CD4-positive, alpha-beta T cell treated with Interleukin-10 for 1 hour (primary cell): ENCODE measurements around the gene DHODH.
A peak's percentile ranks its signal among the peaks of the same experiment; 100 is the strongest.
"Not testable (repeated sequence)": the region's sequence is repeated elsewhere in the genome, so short reads cannot be mapped to it uniquely, and the experiment has no call there.

Experiments used
- DNase-seq: peaks from one replicate; pipeline ENCODE4 v3.0.0-alpha.2; 2020

The DHODH gene

DNA sequence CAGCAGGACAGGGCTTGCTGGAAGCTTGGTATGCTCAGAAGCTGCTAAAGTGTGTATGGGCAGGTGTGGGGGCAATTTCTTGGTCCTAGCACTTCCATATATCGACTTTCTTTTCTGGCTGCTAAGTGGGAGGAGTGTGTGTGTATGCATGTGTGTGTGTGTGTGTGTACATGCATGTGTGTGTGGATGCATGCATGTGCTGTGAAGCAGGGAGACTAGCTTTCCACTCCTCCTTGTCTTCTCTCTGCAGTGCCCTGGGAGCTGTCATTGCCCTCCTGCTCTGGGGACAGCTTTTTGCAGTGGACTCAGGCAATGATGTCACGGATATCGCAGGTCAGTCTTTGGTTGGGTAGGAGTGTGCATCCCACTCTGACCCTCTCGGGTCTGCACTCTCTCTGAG lies 47.4 kb downstream of the DHODH start:
- no peak for DNase-seq

GRCh38 chr16:72057313-72057712 lies 48.8 kb downstream of the DHODH start:
- not testable (repeated sequence) for DNase-seq

DNA sequence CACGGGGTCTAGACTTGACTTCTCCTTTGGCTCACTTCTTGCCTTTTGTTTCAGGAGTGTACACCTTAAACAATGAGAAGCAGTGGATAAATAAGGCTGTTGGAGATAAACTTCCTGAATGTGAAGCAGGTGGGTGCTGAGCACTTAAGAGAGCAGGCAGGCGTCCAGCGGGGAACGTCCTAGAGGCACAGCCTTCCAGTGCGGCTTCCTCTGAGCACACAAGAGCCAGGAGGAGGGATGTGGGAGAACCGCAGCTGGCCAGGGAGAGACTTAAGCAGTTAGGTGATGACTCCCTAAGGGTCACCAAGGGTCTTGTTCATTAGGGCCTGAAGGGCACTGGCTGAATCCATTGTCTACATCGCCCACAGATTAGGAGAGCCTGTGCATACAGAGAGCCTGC lies 50.5 kb downstream of the DHODH start:
- DNase-seq, result not testable (repeated sequence)

DNA sequence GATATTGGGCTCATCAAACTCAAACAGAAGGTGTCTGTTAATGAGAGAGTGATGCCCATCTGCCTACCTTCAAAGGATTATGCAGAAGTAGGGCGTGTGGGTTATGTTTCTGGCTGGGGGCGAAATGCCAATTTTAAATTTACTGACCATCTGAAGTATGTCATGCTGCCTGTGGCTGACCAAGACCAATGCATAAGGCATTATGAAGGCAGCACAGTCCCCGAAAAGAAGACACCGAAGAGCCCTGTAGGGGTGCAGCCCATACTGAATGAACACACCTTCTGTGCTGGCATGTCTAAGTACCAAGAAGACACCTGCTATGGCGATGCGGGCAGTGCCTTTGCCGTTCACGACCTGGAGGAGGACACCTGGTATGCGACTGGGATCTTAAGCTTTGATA lies 51.9 kb downstream of the DHODH start:
- no peak for DNase-seq

GRCh38 chr16:72061564-72061963 lies 53.0 kb downstream of the DHODH start:
- DNase-seq, result no peak

DNA sequence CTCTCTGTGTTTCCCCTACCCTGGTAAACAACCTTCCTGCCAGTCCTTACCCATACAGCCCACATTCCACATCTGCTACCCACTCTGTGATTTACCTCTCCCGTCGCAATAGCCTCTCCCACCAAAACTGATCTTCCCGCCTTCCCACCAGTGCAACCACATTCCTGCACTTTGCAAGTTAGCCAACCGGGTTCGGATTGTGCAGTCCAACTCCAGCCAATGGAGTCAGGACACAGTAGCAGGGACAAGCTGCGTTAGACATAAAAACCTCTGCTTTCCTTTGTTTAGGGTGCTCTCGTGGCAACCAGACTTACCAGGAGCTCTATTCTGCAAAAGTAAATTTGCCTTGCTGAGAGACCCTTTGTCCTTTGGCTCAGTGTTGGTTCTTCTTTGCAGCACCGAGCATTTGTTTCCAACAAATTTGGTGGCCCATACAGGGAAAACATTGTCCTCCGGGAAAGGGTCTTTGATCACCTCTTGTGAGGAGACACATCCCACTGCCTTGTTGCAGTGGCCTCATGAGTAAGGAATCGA lies 55.9 kb downstream of the DHODH start:
- DNase-seq, result no peak

DNA sequence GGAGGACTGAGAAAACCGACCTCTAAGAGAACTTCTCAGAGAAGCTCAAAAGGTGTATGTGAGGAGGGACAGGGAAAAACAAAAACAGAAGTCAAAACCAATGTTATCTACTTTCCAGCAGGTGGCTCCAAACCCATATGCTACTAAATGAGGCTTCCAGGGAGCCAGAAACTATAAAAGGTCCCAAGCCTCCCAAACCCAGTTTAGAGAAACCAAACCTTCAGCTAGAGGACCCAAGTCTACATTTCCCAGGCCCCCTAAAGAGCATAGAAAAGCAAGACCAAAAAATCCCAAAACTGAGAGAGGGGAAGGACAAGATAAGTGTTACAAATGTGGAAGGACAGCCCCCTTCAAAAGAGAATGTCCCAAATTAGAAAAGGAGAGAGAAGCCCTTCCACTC lies 58.2 kb downstream of the DHODH start:
- peak; percentile 29 for DNase-seq

GRCh38 chr16:72068930-72069329 lies 60.4 kb downstream of the DHODH start:
- no peak for DNase-seq

DNA sequence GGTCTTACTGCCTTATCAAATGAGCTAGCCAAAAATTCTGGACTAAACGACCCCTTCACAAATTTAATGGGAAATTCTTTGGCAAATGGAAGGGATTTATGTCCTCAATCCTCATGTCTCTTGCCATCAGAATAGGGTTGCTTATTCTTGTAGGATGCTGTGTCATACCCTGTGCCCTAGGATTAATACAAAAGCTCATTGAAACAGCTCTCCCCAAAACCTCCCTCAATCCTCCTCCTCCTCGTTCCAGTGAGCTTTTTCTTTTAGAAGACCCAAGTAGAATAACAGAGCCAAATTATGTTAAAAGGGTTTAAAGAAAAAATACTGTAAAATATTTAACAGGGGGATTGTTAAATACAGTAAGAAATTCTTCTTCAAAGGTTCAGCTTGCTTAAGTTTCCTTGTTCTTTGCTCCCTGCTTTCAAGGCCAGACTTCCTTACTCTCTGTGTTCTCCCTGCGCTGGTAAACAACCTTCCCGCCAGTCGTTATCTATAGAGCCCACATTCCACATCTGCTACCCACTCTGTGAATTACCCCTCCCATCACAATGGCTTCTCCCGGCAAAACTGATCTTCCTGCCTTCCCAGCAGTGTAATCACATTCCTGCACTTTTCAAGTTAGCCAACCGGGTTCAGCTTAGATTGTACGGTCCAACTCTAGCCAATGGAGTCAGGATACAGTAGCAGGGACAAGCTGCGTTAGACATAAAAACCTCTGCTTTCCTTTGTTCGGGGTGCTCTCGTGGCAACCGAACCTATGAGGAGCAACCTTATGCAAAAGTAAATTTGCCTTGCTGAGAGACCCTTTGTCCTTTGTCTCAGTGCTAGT lies 64.2 kb downstream of the DHODH start:
- no peak for DNase-seq

DNA sequence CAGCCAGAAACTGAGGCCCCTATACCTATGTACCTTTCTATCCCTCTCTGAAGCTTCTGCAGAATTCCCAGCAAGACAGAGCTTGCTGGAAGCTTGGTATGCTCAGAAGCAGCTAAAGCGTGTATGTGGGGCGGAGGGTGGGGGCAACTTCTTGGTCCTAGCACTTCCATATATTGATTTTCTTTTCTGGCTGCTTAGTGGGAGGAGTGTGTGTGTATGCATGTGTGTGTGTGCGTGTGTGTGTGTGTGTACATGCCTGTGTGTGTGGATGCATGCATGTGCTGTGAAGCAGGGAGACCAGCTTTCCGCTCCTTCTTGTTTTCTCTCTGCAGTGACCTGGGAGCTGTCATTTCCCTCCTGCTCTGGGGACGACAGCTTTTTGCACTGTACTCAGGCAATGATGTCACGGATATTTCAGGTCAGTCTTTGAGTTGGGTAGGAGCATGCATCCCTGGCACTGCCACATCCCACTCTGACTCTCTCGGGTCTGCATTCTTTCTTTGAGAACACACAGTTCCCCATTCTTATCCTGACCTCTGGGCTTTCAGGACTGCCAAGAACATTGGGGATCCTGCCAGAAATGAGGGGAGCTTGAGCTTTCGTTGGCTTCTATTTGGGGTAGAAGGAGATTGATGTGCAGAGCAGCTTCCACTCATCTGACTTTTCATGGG lies 65.2 kb downstream of the DHODH start:
- DNase-seq, result no peak

DNA sequence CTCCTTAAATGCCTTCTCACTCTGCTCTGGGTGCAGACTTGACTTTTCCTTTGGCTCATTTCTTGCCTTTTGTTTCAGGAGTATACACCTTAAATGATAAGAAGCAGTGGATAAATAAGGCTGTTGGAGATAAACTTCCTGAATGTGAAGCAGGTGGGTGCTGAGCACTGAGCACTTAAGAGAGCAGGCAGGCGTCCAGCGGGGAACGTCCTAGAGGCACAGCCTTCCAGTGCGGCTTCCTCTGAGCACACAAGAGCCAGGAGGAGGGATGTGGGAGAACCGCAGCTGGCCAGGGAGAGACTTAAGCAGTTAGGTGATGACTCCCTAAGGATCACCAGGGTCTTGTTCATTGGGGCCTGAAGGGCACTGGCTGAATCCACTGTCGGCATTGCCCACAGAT lies 66.5 kb downstream of the DHODH start:
- not testable (repeated sequence) for DNase-seq
